Hippocampal formation (tissue), 2 donors: ENCODE data around the gene AGGF1.
"Not testable (repeated sequence)": the region's sequence is repeated elsewhere in the genome, so short reads cannot be mapped to it uniquely, and the experiment has no call there.

Experiments used
- DNase-seq, 2 donors: peaks; one replicate each; lab custom pipeline; 2025; lab: John Stamatoyannopoulos, UW

AGGF1 gene

DNA sequence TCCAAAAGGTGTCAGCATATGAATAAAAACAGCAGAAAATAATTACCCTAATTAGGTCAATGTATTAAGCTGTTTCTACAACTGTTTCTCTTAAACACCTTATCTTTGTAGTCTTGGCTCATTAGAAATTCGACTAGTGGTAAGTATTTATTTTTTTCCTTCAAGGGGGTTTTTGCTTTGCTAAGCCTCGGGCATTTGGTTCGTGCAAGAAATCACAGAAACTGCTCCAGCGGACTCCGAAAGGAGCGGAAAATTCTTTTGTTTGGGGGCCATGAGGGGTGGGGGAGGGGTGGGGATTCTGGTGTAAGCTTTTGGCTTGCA, 56.1 kb downstream of the AGGF1 start:
- no peak for DNase-seq

DNA sequence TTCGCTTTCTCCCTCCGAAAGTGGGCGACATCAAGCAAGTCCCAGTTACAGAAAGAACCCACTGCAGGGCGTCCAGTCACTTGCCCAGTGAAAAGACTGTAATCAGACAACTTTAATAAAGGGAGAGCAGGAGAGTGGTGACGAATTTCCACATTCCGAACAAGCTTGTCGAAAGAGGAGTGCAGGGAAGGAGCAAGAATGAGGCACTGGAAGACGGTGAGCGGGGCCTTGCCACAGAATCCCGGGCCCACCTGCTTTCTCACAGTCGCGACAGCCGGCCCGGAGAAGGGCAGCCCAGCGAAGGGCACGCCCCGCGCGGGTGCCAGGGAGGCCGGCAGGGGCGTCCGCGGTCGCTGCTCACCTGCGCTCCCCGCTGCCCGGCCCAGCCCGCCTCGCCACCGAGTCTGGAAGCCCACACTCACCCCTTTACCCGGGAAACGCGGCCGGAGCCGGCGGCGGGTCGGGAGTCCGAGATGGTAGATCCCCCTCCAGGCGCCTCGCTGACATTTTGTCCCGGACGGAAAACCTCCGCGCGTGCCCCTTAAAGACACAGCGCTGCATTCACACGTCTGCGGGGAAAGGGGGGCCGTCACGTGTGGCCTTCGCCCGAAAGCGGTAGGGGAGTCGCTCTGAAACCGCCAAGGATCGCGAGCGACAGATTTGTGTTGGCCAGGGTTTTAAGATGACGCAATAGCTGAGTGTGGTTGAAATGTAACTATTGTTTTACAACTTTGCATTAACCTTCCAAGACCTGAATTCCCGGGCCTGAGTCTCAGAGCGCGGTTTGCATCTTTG, 56.7 kb downstream of the AGGF1 start, which contains the start of gene ZBED3:
Gene ZBED3, minus strand, starts transcription at position 597 of the 795 bp plus-strand sequence. CDS start 9,407 bp downstream, outside the sequence.
- peak; percentile 66 to 69 for DNase-seq

DNA sequence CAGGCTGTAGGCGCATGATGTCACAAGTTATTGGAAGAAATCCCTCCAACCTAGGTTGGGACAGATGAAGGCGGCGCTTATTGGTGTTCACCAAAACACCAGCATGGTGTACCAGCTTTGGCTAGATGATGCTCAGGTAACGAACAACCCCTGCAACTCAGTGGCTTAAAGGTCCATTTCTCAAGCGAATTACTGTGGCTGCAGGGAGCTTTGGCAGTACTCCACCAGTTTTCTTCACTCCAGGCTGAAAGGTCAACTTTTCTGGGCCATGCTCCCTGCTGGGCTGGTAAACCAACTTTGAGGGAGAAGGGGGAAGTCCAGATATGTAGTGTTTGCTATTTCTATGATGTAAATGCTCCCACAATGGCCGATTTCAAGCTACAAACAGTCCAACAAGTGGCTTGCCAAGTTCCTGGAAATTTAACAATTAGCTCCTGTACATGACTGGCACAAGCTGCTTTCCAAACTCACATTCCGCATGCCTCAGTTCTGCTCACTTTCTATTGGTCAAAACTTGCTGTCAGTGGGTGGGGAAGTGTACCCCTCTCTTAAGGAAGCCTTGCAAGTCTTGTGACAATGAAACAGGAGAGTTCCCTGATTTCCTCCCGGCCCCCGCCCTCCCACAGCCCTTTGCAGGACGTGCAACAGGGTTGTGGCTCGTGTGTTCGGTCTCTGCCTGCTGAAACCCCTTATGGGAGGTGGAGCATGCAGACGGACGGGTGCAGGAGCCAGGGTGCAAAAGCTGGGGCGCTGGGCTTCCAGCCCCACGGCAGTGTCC, 57.5 kb downstream of the AGGF1 start:
- DNase-seq = peak; percentile 57 to 73

DNA sequence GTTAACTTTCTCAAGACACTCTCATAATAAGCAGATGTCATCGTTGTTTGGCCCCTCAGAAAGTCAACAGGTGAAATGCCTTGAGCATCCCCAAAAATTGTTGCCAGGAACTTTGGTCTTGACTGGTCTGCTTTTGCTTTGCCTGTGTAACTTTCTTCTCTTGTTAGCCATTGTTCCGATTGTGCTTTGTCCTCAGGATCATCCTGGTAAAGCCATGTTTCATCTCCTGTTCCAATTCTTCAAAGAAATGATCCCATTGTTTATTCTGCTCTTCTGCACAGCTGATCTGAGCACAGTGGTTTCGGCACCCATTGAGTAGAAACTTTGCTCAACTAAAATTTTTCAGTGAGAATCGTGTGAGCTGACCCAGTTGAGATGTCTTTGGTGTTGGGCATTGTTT, 65.0 kb downstream of the AGGF1 start:
- DNase-seq = peak; percentile 17 to 25

DNA sequence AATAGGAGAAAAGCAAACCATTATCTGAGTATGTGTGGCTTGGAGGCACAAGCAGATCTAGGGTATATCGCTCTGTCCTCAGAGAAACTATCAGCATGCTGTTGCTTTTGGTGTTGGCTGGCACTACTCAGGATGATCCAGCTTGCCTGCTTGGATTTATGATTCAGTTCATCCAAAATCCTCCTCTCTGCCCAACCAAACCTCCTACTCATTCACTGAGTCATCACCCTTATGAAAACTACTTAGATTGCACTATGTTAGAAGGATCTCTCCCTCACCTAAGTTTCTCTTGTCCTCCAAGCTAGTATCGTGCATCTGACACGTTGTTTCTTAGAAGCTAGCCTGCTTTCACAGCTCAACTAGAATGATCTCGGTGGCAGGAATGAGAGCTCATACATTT, 71.1 kb downstream of the AGGF1 start:
- peak in 1 of 2 donors; percentile 46 for DNase-seq

DNA sequence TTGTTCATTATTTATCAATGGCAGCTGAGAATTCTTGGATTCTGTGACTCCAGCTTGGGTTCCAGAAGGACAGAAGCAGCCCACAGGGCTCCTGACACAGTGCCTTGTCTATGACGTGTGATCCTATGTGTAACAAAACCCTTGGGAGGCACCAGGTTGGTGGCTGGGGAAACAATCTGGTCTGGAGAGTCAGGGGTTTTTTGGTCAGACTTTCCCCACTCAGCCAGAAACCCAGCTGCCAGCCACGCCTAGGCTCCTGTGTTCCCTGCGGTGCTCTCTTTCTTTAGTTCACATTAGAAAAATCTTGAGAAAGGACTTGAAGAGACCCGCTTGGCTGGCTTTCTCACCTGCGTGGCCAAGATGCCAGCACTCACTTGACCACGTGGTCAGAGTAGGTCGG, 72.3 kb downstream of the AGGF1 start:
- DNase-seq = no peak

DNA sequence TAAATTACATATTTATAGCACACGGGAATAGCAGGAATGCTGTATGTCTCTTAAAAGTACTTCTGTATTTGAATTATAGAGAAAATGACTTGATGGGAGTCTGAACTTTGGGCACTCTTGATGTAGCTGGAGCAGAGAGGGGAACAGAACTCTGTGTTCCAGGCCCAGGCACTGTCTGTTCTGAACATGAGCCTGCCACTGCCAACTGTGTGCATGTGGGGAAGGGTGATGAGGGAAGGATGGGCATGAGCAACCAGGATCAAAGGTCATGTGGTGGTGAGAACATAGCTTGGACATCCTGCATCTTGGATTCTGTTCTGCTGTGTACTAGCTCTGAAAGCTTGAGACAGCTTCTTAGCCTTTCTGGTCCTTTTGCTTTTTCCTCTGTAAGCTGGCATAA, 73.3 kb downstream of the AGGF1 start:
- DNase-seq = no peak

DNA sequence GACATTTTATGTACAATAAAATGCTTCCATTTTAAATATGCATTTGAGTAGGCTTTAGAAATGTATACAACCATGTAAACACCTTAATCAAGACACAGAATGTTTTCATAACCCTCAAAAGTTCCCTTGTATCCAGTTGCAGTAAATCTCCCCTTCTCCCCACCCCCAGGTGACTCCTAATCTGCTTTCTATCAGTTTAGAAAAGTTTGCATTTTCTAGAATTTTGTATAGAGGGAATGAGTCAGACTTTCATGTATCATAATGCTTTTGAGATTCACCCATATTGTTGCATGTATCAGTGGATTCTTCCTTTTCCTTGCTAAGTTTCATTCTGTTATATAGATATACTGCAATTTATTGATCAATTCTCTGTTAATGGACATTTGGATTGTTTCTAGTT, 74.6 kb downstream of the AGGF1 start:
- no peak for DNase-seq

DNA sequence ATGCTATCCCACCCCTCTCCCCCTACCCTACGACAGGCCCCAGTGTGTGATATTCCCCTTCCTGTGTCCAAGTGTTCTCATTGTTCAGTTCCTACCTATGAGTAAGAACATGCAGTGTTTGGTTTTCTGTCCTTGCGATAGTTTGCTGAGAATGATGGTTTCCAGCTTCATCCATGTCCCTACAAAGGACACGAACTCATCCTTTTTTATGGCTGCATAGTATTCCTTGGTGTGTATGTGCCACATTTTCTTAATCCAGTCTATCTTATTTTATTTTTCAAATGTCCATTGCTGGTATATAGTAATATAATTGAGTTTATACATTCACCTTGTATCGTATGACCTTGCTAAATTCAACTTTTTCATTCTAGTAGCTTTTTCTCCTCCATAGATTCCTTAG, 76.8 kb downstream of the AGGF1 start:
- not testable (repeated sequence) for DNase-seq
